ENCODE data around the gene ATOSB.
A peak's percentile ranks its signal among the peaks of the same experiment; 100 is the strongest.

ATOSB gene

DNA sequence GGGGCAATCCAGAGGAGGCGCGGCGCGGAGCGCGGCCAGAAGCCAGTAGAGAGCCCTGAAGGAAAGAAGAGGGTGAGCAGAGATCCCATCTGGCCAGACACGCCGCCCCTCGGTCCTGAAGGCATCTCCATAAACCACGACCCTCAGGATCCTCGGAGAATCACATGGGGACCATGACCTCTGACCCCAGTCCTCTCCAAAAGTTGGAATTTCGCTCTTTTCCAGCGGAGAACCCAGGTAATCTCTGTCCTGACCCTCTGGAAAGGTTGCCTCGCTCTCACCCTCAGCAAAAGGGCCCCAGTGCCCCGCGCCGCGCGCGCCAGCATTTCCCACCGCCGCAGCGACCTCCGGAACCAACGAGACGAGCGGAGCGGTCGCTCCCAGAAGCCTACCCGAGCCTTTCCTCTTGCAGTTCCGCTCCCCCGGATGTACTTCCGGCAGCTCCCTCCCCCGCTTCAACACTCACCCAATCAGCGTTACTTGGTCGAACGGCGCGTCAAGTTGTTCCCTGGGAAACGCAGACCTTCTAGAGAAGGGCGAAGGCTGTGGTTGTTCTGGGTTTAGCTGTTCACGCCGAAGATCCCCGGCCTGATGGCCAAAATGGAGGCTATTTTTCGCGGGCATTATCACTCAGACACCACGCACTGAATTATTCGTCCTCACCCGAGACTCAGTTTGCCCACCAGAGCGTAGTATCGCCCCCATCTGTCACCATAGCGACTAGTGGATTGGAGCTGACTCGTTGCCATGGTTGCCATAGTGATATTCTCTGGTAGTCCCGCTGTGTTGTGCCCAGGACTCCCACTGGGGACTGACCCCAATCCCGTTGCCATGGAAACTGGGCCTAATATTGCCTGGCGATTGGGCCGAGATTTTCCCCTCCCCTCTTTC is 12.6 kb downstream of the ATOSB start, which contains the start of gene STOML2 (continued):
- TF ChIP-seq, protein P1, sequence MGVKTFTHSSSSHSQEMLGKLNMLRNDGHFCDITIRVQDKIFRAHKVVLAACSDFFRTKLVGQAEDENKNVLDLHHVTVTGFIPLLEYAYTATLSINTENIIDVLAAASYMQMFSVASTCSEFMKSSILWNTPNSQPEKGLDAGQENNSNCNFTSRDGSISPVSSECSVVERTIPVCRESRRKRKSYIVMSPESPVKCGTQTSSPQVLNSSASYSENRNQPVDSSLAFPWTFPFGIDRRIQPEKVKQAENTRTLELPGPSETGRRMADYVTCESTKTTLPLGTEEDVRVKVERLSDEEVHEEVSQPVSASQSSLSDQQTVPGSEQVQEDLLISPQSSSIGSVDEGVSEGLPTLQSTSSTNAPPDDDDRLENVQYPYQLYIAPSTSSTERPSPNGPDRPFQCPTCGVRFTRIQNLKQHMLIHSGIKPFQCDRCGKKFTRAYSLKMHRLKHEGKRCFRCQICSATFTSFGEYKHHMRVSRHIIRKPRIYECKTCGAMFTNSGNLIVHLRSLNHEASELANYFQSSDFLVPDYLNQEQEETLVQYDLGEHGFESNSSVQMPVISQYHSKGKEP (tag by site-specific recombination; IDR thresholded peaks at IDR 0.05) = no peak
- TF ChIP-seq HOXD13 (CRISPR knock-in tag; IDR thresholded peaks at IDR 0.05; ENCODE audit: borderline replicate concordance) (no peak), KLF7 (tag by site-specific recombination; IDR thresholded peaks at IDR 0.05; ENCODE audit: borderline replicate concordance) (no peak), GLI2 (tag by site-specific recombination; IDR thresholded peaks at IDR 0.05; ENCODE audit: borderline replicate concordance, low read depth) (no peak), ZNF398 (tag by site-specific recombination; IDR thresholded peaks at IDR 0.05) (no peak), GFI1B (tag by site-specific recombination; IDR thresholded peaks at IDR 0.05) (0 out of 2 replicates have a peak, but pooled peaks have one; percentile 13), ZBTB11 (tag by site-specific recombination; conservative IDR thresholded peaks at IDR 0.05; ENCODE audit: low read depth) (peak; percentile 99), TCF7L2 (IDR thresholded peaks at IDR 0.05; ENCODE audit: borderline replicate concordance, low read depth, low read length) (no peak), PBX3 (CRISPR knock-in tag; IDR thresholded peaks at IDR 0.05) (no peak), ZNF175 (tag by site-specific recombination; IDR thresholded peaks at IDR 0.05) (no peak), ZNF768 (tag by site-specific recombination; IDR thresholded peaks at IDR 0.05) (no peak), BCL11A (tag by site-specific recombination; IDR thresholded peaks at IDR 0.05; ENCODE audit: low read depth) (no peak), ZNF623 (tag by site-specific recombination; IDR thresholded peaks at IDR 0.05) (no peak), ZNF155 (tag by site-specific recombination; IDR thresholded peaks at IDR 0.05) (no peak), ZNF354C (tag by site-specific recombination; IDR thresholded peaks at IDR 0.05; ENCODE audit: borderline replicate concordance, low read depth) (no peak), ZBTB6 (tag by site-specific recombination; IDR thresholded peaks at IDR 0.05) (no peak), ZNF239 (tag by site-specific recombination; IDR thresholded peaks at IDR 0.05) (peak; percentile 80; the same call in 1 of the 2 replicates), ZNF202 (tag by site-specific recombination; IDR thresholded peaks at IDR 0.05; ENCODE audit: borderline replicate concordance) (no peak), ZNF837 (tag by site-specific recombination; IDR thresholded peaks at IDR 0.05) (no peak), ZBTB21 (tag by site-specific recombination; IDR thresholded peaks at IDR 0.05) (peak; percentile 40; the same call in 1 of the 2 replicates), KLF10 (tag by site-specific recombination; IDR thresholded peaks at IDR 0.05) (peak; percentile 38; the same call in 1 of the 2 replicates), ZNF785 (tag by site-specific recombination; IDR thresholded peaks at IDR 0.05) (no peak), OVOL3 (tag by site-specific recombination; IDR thresholded peaks at IDR 0.05) (no peak), ZNF366 (tag by site-specific recombination; conservative IDR thresholded peaks at IDR 0.05) (no peak), ZNF596 (tag by site-specific recombination; IDR thresholded peaks at IDR 0.05) (no peak), GLIS1 (tag by site-specific recombination; IDR thresholded peaks at IDR 0.05) (no peak), ZSCAN23 (tag by site-specific recombination; IDR thresholded peaks at IDR 0.05) (no peak), RBAK (tag by site-specific recombination; IDR thresholded peaks at IDR 0.05) (no peak), ZNF335 (tag by site-specific recombination; conservative IDR thresholded peaks at IDR 0.05) (peak; percentile 78), ZNF37A (tag by site-specific recombination; IDR thresholded peaks at IDR 0.05) (no peak), GLI4 (tag by site-specific recombination; IDR thresholded peaks at IDR 0.05) (no peak), ZNF544 (tag by site-specific recombination; IDR thresholded peaks at IDR 0.05) (no peak)
